Iris pigment epithelial cell (primary cell): ENCODE measurements around the gene RIMBP3C.
"Not testable (repeated sequence)": the region's sequence is repeated elsewhere in the genome, so short reads cannot be mapped to it uniquely, and the experiment has no call there.

Source experiments
- DNase-seq: peaks from one replicate; pipeline ENCODE4 v3.0.0-alpha.2; 2011; ENCODE audit warnings: low read depth

The RIMBP3C gene

DNA sequence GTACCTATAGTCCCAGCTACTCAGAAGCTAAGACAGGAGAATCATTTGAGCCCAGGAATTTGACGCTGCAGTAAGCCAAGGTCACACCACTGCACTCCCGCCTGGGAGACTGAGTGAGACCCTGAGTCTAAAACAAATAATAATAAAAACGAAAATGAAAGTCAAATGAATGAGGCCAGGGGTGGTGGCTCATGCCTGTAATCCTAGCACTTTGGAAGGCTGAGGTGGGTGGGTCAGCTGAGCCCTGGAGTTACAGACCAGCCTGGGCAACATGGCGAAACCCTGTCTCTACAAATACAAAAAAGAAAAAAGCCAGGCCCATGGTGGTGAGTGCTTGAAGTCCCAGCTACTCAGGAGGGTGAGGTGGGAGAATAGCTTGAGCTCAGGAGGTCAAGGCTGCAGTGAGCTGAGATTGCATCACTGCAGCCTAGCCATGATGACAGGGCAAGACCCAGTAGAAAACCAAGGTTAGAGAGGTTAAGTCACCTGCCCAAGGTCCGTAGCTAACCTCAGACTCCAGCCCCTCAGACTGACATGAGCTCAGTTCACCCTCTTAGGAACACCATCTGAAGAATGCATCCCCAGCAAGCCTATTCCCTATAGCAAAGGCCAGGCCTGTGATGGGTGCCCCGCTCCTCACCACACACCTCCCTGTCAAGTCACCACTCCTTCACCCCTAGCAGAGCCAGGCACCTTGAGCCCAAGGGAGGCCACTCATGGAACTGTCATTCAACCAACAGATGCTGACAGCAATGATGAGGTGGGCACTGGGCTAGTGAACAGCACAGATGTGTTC lies 24.4 kb downstream of the RIMBP3C start:
- DNase-seq = not testable (repeated sequence)

DNA sequence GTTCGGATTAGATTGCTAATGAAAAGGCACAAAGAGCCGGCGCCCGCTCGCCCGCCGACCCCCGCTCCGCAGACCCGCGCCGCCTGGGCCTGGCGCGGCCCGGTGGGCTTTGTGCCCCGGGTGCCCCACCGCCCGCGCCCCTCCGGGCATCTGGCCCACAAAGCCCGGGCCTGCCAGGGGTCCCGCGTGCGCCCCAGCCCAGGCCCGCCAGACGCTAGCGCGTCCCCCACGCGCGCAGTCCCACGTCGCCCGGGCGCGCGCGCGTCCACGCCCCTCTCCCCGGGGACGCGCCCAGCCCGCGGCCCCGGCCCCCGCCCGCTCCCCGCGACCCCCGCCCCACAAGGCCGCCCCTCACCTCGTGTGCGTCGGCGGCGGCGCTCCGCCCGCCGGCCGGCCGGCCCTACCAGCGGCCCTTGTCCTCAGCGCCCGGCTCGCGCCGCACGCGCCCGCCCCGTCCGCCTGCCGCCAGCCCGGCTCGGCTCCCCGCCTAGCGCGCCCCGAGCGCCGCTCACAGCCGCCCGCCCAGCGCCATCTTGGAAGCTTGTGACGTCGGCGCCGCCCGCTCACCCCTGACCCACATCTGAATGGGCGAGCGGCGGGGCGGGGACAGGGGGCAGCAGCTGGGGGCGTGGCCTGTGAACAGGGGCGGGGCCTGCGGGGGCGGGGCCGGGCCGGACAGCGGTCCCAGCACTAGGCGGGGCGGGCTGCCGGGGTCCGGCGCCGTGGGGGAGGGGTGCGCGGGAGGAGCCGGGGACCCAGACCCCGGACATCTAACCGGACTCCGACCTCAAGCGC lies 34.1 kb downstream of the RIMBP3C start:
- not testable (repeated sequence) for DNase-seq

GRCh38 chr22:21516522-21516921 lies 34.7 kb downstream of the RIMBP3C start:
- not testable (repeated sequence) for DNase-seq

- not testable (repeated sequence) for DNase-seq
Observed at GRCh38 chr22:21515234-21515633, 36.0 kb downstream of the RIMBP3C start.

DNA sequence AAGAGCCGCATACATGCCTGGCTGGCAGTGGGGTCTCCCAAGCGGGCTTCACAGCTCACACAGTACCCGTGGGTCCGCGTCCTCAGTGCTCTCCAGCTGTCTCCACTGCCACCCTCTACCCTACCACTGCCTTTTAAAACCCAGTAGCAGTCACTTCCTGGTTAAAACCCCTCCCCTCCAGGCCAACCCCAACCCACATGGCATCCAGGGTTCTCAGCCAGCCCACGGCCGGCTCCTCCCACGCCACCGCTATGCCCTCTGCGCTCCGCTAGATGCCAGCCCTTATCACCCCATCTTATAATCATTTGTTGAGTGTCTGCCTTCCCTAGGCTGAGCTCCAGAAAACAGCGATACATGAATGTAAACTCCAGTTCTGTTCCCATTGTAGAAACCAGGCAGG lies 37.1 kb downstream of the RIMBP3C start:
- not testable (repeated sequence) for DNase-seq

DNA sequence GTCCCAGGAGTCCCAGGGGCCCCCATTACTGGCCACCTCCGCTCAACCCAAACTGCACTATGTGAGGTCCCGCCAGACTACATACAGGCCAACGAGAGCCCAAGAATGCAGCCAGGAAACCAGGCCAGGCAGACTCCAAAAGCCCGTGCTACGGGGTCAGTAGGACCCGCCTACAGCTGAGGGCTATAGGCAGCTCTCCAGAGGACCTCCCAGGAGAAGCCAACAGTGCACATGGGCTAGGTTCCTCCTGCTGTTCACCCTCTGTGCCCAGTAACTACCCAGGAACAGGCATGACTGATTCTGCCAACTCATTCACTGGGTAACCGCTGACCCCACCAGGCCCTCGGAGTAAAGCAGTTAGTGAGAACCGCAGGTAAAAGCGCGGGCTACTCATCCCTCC lies 39.2 kb downstream of the RIMBP3C start:
- DNase-seq = not testable (repeated sequence)

- not testable (repeated sequence) for DNase-seq
Observed at GRCh38 chr22:21510397-21510796, 40.9 kb downstream of the RIMBP3C start.

DNA sequence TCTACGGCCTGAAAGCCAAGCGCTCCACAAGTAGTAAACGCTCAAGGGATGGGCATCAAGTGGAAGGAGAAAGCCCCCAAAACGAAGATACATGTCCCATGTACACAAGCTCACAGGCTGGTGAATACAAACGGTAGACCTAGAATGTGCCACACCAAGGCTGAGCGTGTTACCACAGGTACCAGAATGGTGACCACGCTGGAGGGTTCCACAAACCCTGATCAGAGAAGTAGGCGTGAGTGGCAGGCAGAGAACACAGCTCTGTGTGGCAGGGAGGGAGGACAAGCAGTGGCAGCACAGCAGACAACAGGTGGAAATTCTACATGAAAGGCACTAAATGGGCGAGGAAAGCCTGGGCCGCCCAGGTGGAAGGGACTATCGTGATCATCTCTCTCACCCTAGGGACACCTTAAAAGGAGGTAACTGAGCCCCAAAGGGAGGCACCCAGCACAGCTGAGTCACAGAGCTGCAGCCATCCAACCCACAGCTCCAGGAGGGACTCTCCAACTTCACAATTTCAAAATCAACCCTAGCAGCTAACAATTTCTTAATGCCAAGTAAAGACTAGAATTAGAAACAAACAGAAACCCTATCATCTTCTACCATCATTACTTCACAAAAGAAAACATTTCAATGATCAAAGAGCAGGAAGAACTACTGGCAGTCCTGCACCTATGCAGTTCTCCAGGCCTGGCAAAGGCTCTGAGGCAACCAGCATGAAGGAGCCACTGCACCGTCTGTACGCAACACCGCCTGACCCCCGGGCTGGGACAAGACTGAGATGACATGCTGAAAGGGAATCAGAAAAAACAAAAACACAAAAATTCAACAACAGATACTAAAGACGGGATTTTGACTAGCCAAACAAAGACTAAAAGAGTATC lies 51.4 kb downstream of the RIMBP3C start:
- DNase-seq = not testable (repeated sequence)

- DNase-seq = not testable (repeated sequence)
Observed at GRCh38 chr22:21498489-21498888, 52.8 kb downstream of the RIMBP3C start.

DNA sequence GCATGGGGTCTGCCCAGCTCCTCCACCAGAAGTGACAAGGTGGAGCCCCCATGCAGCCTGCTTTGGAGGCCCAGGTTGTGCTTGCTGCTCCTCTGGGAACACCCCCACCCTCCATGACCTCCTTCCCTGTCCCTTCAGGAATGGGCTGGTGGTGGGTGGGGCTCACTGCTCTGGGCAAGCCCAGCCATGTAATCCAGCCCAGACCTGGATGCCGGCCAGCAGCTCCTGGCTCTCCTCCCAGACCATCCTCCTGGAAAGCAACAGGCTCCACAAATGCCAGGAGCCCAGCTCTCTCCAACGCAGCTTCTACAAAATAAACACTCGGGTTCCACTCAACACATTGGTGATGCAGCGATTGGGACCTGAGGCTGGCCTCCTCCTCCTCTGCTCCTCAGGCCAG lies 53.3 kb downstream of the RIMBP3C start:
- DNase-seq = not testable (repeated sequence)
